Astrocyte of the cerebellum (primary cell): ENCODE measurements around the gene LIFR.

ENCODE experiments used
- DNase-seq: peaks from one replicate; pipeline ENCODE4 v3.0.0-alpha.2; 2011; ENCODE audit warnings: low read depth
- H3K4me3 ChIP-seq: 2 replicates; pipeline ENCODE4 v1.5.1; 2011; ENCODE audit warnings: mild to moderate bottlenecking, low read depth, low read length, moderate library complexity
- CTCF ChIP-seq: IDR thresholded peaks from 2 replicates; pipeline ENCODE4 v1.5.1; 2012; ENCODE audit warnings: low read length, low read depth, moderate library complexity, mild to moderate bottlenecking; ENCODE audit errors: missing control alignments
- in situ Hi-C: cut with HindIII; loops from 2 replicates; pipeline ENCODE4 v1.10.0; 2017; ENCODE audit warnings: low sequenced_read_pairs

Gene LIFR

GRCh38 chr5:38593959-38594358, 37.5 kb upstream of the LIFR start:
- in situ Hi-C loops = no loop called here
- no peak overlapping the region for H3K4me3 ChIP-seq
- no peak for DNase-seq
- TF ChIP-seq CTCF = no peak

GRCh38 chr5:38591523-38591849, 35.0 kb upstream of the LIFR start:
- DNase-seq = no peak
- no peak overlapping the region for H3K4me3 ChIP-seq
- in situ Hi-C loops = no loop called here
- TF ChIP-seq CTCF = no peak

GRCh38 chr5:38590838-38591522, 34.5 kb upstream of the LIFR start:
- no peak for TF ChIP-seq CTCF
- no peak for DNase-seq
- in situ Hi-C loops = no loop called here
- H3K4me3 ChIP-seq = no peak overlapping the region

- in situ Hi-C loops = no loop called here
- no peak for TF ChIP-seq CTCF
- no peak overlapping the region for H3K4me3 ChIP-seq
- DNase-seq = no peak
These were observed 33.2 kb upstream of the LIFR start for GRCh38 chr5:38589629-38590028.

- DNase-seq = no peak
- TF ChIP-seq CTCF = no peak
- in situ Hi-C loops = no loop called here
- H3K4me3 ChIP-seq = no peak overlapping the region
These were observed 29.4 kb upstream of the LIFR start for GRCh38 chr5:38585816-38586215.

- in situ Hi-C loops = no loop called here
- DNase-seq = no peak
- H3K4me3 ChIP-seq = no peak overlapping the region
- TF ChIP-seq CTCF = no peak
These were observed 27.1 kb upstream of the LIFR start for GRCh38 chr5:38583500-38583899.

GRCh38 chr5:38582975-38583319, 26.5 kb upstream of the LIFR start:
- no peak for TF ChIP-seq CTCF
- H3K4me3 ChIP-seq = no peak overlapping the region
- DNase-seq = no peak
- in situ Hi-C loops = no loop called here
